HUES48 (cell line): Measurements from ENCODE around the gene CCDC18.

ENCODE experiments used
- H3K27ac ChIP-seq: one replicate; pipeline ENCODE4 v1.7.0; 2013; ENCODE audit warnings: low read depth, low read length, inconsistent platforms
- H3K27me3 ChIP-seq: 2 replicates; pipeline ENCODE4 v1.6.1; 2013; ENCODE audit warnings: mild to moderate bottlenecking, low read length; ENCODE audit not compliant: control insufficient read depth, insufficient read depth
- H3K36me3 ChIP-seq: 2 replicates; pipeline ENCODE4 v1.6.1; 2013; ENCODE audit warnings: low read length; ENCODE audit not compliant: control insufficient read depth, insufficient read depth
- H3K4me1 ChIP-seq: 2 replicates; pipeline ENCODE4 v1.6.1; 2013; ENCODE audit warnings: mild to moderate bottlenecking, low read length; ENCODE audit not compliant: control insufficient read depth, insufficient read depth
- H3K4me3 ChIP-seq: 2 replicates; pipeline ENCODE4 v1.5.1; 2013; ENCODE audit warnings: mild to moderate bottlenecking, low read depth, low read length
- H3K9ac ChIP-seq: 2 replicates; pipeline ENCODE4 v1.6.1; 2013; ENCODE audit warnings: mild to moderate bottlenecking, low read depth, low read length, moderate library complexity
- H3K9me3 ChIP-seq: 2 replicates; pipeline ENCODE4 v1.6.1; 2013; ENCODE audit warnings: low read length; ENCODE audit not compliant: control insufficient read depth, insufficient read depth

Gene CCDC18

DNA sequence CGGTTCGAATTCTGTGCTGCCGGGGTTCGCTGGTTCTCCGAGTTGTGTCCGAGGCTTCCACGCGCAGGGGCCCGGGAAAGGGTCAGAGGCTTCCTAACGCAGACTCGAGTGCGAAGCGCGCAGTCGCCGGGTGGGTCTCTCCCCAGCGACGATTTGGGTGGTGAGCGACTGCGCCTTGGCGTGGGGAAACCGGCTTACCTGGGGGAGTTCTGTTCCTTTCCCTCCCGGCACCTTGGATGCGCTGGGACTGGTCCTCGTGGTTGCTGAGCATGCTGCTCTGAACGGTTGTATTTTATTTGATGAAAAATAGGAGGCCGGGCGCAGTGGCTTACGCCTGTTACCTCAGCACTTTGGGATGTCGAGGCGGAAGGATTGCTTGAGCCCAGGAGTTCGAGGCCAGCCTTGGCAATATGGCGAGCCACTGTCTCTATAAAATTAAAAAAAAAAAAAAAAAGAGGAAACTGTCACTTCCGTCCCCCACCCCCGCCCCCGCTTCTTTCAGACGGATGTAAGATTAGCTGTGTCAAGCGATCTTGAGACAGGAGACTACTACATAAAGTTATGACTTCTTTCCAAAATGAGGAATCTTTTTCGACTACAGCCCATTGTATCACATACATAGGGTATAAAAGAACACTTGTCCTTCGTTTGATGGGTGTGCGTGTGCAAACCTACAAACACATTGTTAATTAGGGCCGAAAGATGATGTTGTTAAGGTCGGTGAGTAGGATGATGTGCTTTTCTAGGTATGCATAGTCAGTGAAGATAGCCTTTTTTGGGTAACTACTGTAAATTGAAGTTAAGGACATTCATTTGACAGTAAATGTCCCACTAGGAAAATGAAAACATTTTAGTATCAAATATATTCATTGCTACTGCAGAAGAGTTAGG, at the start of gene CCDC18:
TSS of gene CCDC18 (plus strand) at position 2 of the 891 bp plus-strand sequence. CDS start 2,638 bp downstream, outside the sequence.
- Histone ChIP-seq H3K36me3 (peaks cover 17% of the 10 kb centered on the region), H3K9me3 (no peaks in the 10 kb centered on the region), H3K9ac (peak within 1 kb of the TSS; percentile 89), H3K4me3 (peak within 1 kb of the TSS; percentile 85), H3K27me3 (no peaks in the 10 kb centered on the region), H3K27ac (peak within 1 kb of the TSS; percentile 91), H3K4me1 (peaks cover 13% of the 10 kb centered on the region)

DNA sequence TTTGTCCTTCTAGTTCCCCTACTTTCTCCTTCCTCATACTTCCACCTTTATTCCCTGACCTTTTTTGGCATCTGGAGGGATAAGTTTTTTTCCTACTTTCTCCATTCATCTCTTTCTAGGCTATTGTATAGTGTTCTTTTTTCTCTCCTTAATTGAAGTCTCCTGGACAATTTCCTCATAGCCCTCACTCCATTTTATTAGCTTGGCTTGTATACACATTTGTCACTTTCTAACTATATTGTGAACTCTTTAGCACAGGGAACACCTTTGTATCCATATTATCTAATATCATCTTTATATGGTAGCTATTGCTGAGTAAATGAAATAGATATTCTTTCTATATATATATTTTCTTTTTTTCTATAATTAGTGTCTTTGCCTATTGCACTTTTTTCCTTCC, 47.9 kb upstream of the CCDC18 start:
- Histone ChIP-seq H3K4me1 (no peaks in the 10 kb centered on the region), H3K27me3 (no peaks in the 10 kb centered on the region), H3K36me3 (peaks cover 97% of the 10 kb centered on the region), H3K4me3 (no peak overlapping the region), H3K9ac (no peak overlapping the region), H3K9me3 (no peaks in the 10 kb centered on the region), H3K27ac (no peak overlapping the region)

- Histone ChIP-seq H3K9ac (no peak overlapping the region), H3K4me3 (no peak overlapping the region), H3K27me3 (no peaks in the 10 kb centered on the region), H3K9me3 (no peaks in the 10 kb centered on the region), H3K36me3 (peaks cover 99% of the 10 kb centered on the region), H3K27ac (no peak overlapping the region), H3K4me1 (no peaks in the 10 kb centered on the region)
Observed at GRCh38 chr1:93136445-93136844, 44.1 kb upstream of the CCDC18 start.

- Histone ChIP-seq H3K36me3 (peaks cover 97% of the 10 kb centered on the region), H3K4me3 (no peak overlapping the region), H3K27ac (no peak overlapping the region), H3K4me1 (no peaks in the 10 kb centered on the region), H3K27me3 (no peaks in the 10 kb centered on the region), H3K9me3 (no peaks in the 10 kb centered on the region), H3K9ac (no peak overlapping the region)
Observed at GRCh38 chr1:93137604-93138292, 42.8 kb upstream of the CCDC18 start.

- H3K9ac ChIP-seq: no peak overlapping the region
- no peak overlapping the region for H3K4me3 ChIP-seq
- H3K4me1 ChIP-seq: no peaks in the 10 kb centered on the region
- no peaks in the 10 kb centered on the region for H3K9me3 ChIP-seq
- peaks cover 82% of the 10 kb centered on the region for H3K36me3 ChIP-seq
- H3K27ac ChIP-seq: no peak overlapping the region
- H3K27me3 ChIP-seq: no peaks in the 10 kb centered on the region
Observed at GRCh38 chr1:93140106-93140505, 40.4 kb upstream of the CCDC18 start.

- Histone ChIP-seq H3K9me3 (no peaks in the 10 kb centered on the region), H3K4me1 (no peaks in the 10 kb centered on the region), H3K9ac (no peak overlapping the region), H3K27me3 (no peaks in the 10 kb centered on the region), H3K27ac (no peak overlapping the region), H3K36me3 (peaks cover 62% of the 10 kb centered on the region), H3K4me3 (no peak overlapping the region)
Observed at GRCh38 chr1:93142161-93142560, 38.4 kb upstream of the CCDC18 start.

GRCh38 chr1:93143136-93143535, 37.4 kb upstream of the CCDC18 start:
- H3K9ac ChIP-seq: no peak overlapping the region
- no peaks in the 10 kb centered on the region for H3K9me3 ChIP-seq
- no peak overlapping the region for H3K27ac ChIP-seq
- H3K4me1 ChIP-seq: no peaks in the 10 kb centered on the region
- no peak overlapping the region for H3K4me3 ChIP-seq
- H3K36me3 ChIP-seq: peaks cover 53% of the 10 kb centered on the region
- H3K27me3 ChIP-seq: no peaks in the 10 kb centered on the region

- H3K4me1 ChIP-seq: no peaks in the 10 kb centered on the region
- no peak overlapping the region for H3K27ac ChIP-seq
- H3K4me3 ChIP-seq: no peak overlapping the region
- H3K9me3 ChIP-seq: no peaks in the 10 kb centered on the region
- H3K9ac ChIP-seq: no peak overlapping the region
- H3K27me3 ChIP-seq: no peaks in the 10 kb centered on the region
- H3K36me3 ChIP-seq: peaks cover 53% of the 10 kb centered on the region
Observed at GRCh38 chr1:93143769-93144168, 36.8 kb upstream of the CCDC18 start.

GRCh38 chr1:93148001-93148400, 32.5 kb upstream of the CCDC18 start:
- H3K9ac ChIP-seq: no peak overlapping the region
- H3K27me3 ChIP-seq: no peaks in the 10 kb centered on the region
- H3K4me3 ChIP-seq: no peak overlapping the region
- no peak overlapping the region for H3K27ac ChIP-seq
- no peaks in the 10 kb centered on the region for H3K4me1 ChIP-seq
- no peaks in the 10 kb centered on the region for H3K9me3 ChIP-seq
- peaks cover 25% of the 10 kb centered on the region for H3K36me3 ChIP-seq

DNA sequence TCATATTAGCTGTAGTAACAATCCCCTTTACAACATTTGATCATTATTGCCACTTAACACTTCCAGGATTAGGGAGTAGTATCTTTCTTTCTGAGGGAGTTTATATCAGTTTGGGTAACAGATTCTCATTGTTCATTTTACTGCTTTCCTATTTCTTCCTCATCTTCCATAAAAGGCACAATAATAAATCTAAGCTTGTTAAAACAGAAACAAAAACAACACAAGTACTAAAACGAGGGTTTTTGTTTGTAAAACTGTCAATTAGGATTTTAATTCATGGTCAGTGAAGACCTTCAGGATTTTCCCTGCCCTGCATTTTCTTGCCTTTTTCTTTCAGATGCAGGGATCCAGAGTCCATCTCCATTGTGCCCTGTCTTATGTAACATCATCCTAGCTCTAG, 29.8 kb upstream of the CCDC18 start:
- no peak overlapping the region for H3K27ac ChIP-seq
- H3K27me3 ChIP-seq: no peaks in the 10 kb centered on the region
- H3K4me3 ChIP-seq: no peak overlapping the region
- H3K36me3 ChIP-seq: peaks cover 42% of the 10 kb centered on the region
- H3K9me3 ChIP-seq: no peaks in the 10 kb centered on the region
- H3K4me1 ChIP-seq: no peaks in the 10 kb centered on the region
- no peak overlapping the region for H3K9ac ChIP-seq

DNA sequence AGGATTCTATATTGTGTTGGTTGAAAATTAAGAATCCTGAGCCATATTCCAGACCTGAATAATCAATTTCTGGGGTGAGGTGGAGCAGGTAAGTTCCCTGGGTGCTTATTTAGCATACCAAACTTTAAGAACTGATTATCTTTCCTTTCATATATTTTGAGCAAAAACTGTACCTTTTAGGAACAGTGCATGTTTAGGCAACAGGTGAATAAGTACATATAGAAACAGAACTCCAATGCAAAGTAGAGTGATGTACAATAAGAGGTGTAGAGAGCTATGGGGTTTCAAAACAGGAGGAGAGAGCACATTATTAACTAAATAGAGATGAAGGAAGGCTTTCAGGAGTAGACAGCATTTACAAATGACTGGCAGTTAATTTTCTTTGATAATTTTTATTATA, 29.1 kb upstream of the CCDC18 start:
- H3K27me3 ChIP-seq: no peaks in the 10 kb centered on the region

More for the DNA sequence above, 29.1 kb upstream of the CCDC18 start:
- Histone ChIP-seq H3K9ac (no peak overlapping the region), H3K4me1 (no peaks in the 10 kb centered on the region), H3K36me3 (peaks cover 50% of the 10 kb centered on the region), H3K9me3 (no peaks in the 10 kb centered on the region), H3K27ac (no peak overlapping the region), H3K4me3 (no peak overlapping the region)
